Tibial nerve (tissue), 3 donors: ENCODE data around the gene HS6ST3.

ENCODE experiments used
- CTCF ChIP-seq, 5 experiments: fragments of 200-600 bp in 3 of 5; fragments of 450-650 bp in 2 of 5; sonication (generic) in 3 of 5; IDR thresholded peaks; one replicate each; pipeline ENCODE4 v1.5.1; 2016 to 2019; ENCODE audit warnings: antibody characterized with exemption in 5 of 5, mild to moderate bottlenecking in 3 of 5, moderate library complexity in 2 of 5
- POLR2A ChIP-seq, 2 donors: fragments of 450-650 bp; IDR thresholded peaks; one replicate each; pipeline ENCODE4 v1.6.1; 2017; ENCODE audit warnings: antibody characterized with exemption in 2 of 2, mild to moderate bottlenecking in 2 of 2, moderate library complexity in 2 of 2

GRCh38 chr13:96819375-96819774 is 729.5 kb downstream of the HS6ST3 start:
- TF ChIP-seq CTCF (IDR thresholded peaks at IDR 0.05) (no peak), POLR2A (IDR thresholded peaks at IDR 0.05) (no peak)
